SHP77 (cell line): Measurements from ENCODE around the gene GOT1.

Experiments used
- DNase-seq, 2 experiments: peaks; one replicate each; lab custom pipeline; 2025; lab: John Stamatoyannopoulos, UW

Gene GOT1

GRCh38 chr10:99395750-99396445 lies 34.5 kb downstream of the GOT1 start:
- DNase-seq, result no peak

GRCh38 chr10:99394761-99395386 lies 35.5 kb downstream of the GOT1 start:
- DNase-seq, result no peak

- no peak for DNase-seq
These were observed 36.2 kb downstream of the GOT1 start for GRCh38 chr10:99394256-99394655.

- DNase-seq, result no peak
These were observed 36.7 kb downstream of the GOT1 start for GRCh38 chr10:99393683-99394082.

- DNase-seq, result no peak
These were observed 37.4 kb downstream of the GOT1 start for GRCh38 chr10:99393036-99393435.

- no peak for DNase-seq
These were observed 39.1 kb downstream of the GOT1 start for GRCh38 chr10:99391346-99391745.

GRCh38 chr10:99389729-99390480 lies 40.5 kb downstream of the GOT1 start:
- no peak for DNase-seq

GRCh38 chr10:99387541-99387940 lies 42.9 kb downstream of the GOT1 start:
- no peak for DNase-seq

- no peak for DNase-seq
These were observed 43.4 kb downstream of the GOT1 start for GRCh38 chr10:99387071-99387470.

- DNase-seq, result no peak
These were observed 48.2 kb downstream of the GOT1 start for GRCh38 chr10:99382176-99382575.

GRCh38 chr10:99375426-99375825 lies 55.0 kb downstream of the GOT1 start:
- DNase-seq, result no peak

GRCh38 chr10:99374972-99375371 lies 55.5 kb downstream of the GOT1 start:
- DNase-seq, result no peak

- no peak for DNase-seq
These were observed 55.9 kb downstream of the GOT1 start for GRCh38 chr10:99374526-99374925.

GRCh38 chr10:99372546-99373271 lies 57.7 kb downstream of the GOT1 start:
- no peak for DNase-seq

GRCh38 chr10:99370993-99371392 lies 59.4 kb downstream of the GOT1 start:
- DNase-seq, result peak; percentile 41 to 45

GRCh38 chr10:99369551-99369950 lies 60.9 kb downstream of the GOT1 start:
- DNase-seq, result no peak

- no peak for DNase-seq
These were observed 61.3 kb downstream of the GOT1 start for GRCh38 chr10:99369126-99369525.

GRCh38 chr10:99368646-99369045 lies 61.8 kb downstream of the GOT1 start:
- no peak for DNase-seq

GRCh38 chr10:99366666-99367065 lies 63.8 kb downstream of the GOT1 start:
- DNase-seq, result no peak

- DNase-seq, result no peak
These were observed 64.7 kb downstream of the GOT1 start for GRCh38 chr10:99365736-99366135.

GRCh38 chr10:99365311-99365710 lies 65.1 kb downstream of the GOT1 start:
- DNase-seq, result no peak

GRCh38 chr10:99364125-99364524 lies 66.3 kb downstream of the GOT1 start:
- DNase-seq, result no peak
